Measurements from ENCODE around the gene KIT. TPM values are rescaled to one million over a fixed set of nuclear protein-coding genes. Genes with fewer than 3 reads are reported as not detected.

Gene KIT
- total and polyA plus RNA-seq, 2 donors, result 11.7 to 26.2 TPM

GRCh38 chr4:54696649-54697048 is 38.9 kb downstream of the KIT start:
- Histone ChIP-seq H3K4me1 (ENCODE audit: insufficient read depth) (no peaks in the 10 kb centered on the region), H3K4me3 (ENCODE audit: low read depth, low read length) (no peak overlapping the region), H3K36me3 (ENCODE audit: insufficient read depth) (peaks cover 3% of the 10 kb centered on the region), H3K27ac (ENCODE audit: low read depth) (no peak overlapping the region)
- no peak for DNase-seq (ENCODE audit: extremely low spot score)
- WGBS, result 91% methylated on average over 5 of the region's 5 CpGs

GRCh38 chr4:54700986-54701385 is 43.2 kb downstream of the KIT start:
- H3K4me1 ChIP-seq (ENCODE audit: insufficient read depth), result no peaks in the 10 kb centered on the region
- peaks cover 6% of the 10 kb centered on the region for H3K36me3 ChIP-seq (ENCODE audit: insufficient read depth)
- no peak for DNase-seq (ENCODE audit: extremely low spot score)
- H3K4me3 ChIP-seq (ENCODE audit: low read depth, low read length), result no peak overlapping the region
- 20% methylated on average over 2 of the region's 2 CpGs for WGBS
- H3K27ac ChIP-seq (ENCODE audit: low read depth), result no peak overlapping the region

DNA sequence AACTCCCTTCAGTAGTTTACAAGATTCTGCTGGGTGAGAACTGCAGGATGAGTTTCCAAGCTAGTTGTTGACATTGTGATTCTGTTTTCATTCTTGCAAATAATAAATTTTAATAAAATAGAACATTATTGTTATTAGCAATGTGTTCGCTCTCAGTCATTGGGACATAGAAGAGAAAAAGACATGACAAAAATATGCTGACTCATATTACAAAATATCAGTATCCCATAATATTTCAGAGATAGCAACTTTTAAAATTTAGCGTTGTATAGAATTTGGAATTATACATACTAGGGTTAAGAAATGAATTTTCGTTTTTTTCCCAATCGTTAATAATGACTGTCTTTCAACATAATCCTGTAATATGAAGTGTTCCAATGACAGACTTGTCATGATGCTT is 45.4 kb downstream of the KIT start:
- Histone ChIP-seq H3K27ac (ENCODE audit: low read depth) (no peak overlapping the region), H3K4me1 (ENCODE audit: insufficient read depth) (no peaks in the 10 kb centered on the region), H3K4me3 (ENCODE audit: low read depth, low read length) (no peak overlapping the region), H3K36me3 (ENCODE audit: insufficient read depth) (peaks cover 3% of the 10 kb centered on the region)
- 88% methylated on average over 4 of the region's 4 CpGs for WGBS
- DNase-seq (ENCODE audit: extremely low spot score), result no peak

- 89% methylated on average over 3 of the region's 3 CpGs for WGBS
- Histone ChIP-seq H3K36me3 (ENCODE audit: insufficient read depth) (peaks cover 3% of the 10 kb centered on the region), H3K27ac (ENCODE audit: low read depth) (no peak overlapping the region), H3K4me3 (ENCODE audit: low read depth, low read length) (no peak overlapping the region), H3K4me1 (ENCODE audit: insufficient read depth) (no peaks in the 10 kb centered on the region)
- no peak for DNase-seq (ENCODE audit: extremely low spot score)
Measured at GRCh38 chr4:54707406-54707805, 49.6 kb downstream of the KIT start.

DNA sequence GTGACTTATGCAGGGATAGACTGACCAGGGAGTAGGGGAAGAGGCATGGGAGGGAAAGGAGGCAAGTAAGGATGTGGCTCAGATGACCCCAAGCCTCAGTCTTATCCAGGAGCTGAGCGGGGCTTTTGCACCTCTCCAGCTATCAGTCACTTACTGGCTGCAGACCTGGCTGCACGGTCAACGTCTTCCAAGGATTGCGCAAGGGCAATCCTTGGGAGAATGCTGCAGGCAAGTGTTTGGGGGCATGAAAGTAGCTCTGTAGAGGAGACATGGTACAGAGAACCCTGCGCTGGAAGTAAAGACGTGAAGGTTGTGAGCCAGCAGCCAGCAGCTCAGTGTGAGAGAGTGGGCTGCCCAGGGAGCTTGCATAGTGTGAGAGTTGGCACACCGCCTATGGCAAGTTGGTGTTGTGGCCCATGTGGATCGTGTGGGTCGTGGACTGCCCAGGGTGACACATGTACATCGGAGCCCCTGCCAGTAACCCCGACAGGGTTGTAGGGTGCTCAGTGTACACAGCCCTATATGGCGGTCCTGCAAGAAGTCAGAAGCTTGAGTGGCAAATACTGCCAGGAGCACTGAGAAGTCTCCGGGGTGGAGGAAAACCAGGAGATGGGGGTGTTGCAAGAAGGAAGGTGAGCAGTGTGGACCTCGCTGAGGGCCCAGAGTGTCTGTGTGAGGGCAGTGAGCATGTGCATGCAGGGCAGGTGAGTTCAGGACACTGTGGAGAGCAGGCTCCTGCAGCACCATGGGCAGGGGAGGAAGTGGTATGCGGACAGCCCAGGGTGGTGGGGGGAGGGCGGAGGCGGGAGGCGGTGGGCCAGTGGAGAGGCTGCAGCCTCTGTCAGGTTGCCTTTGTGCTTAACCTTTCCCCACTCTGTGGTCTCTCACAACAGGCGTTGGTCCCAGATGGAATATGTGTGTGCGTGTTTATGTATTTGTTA is 50.9 kb downstream of the KIT start:
- Histone ChIP-seq H3K36me3 (ENCODE audit: insufficient read depth) (peaks cover 3% of the 10 kb centered on the region), H3K27ac (ENCODE audit: low read depth) (no peak overlapping the region), H3K4me1 (ENCODE audit: insufficient read depth) (no peaks in the 10 kb centered on the region)

GRCh38 chr4:54709400-54709799 is 51.6 kb downstream of the KIT start:
- no peak for DNase-seq (ENCODE audit: extremely low spot score)
- H3K36me3 ChIP-seq (ENCODE audit: insufficient read depth), result no peaks in the 10 kb centered on the region
- no peaks in the 10 kb centered on the region for H3K4me1 ChIP-seq (ENCODE audit: insufficient read depth)
- WGBS, result 41% methylated on average over 8 of the region's 8 CpGs
- no peak overlapping the region for H3K4me3 ChIP-seq (ENCODE audit: low read depth, low read length)
- H3K27ac ChIP-seq (ENCODE audit: low read depth), result no peak overlapping the region

More for the DNA sequence above, 50.9 kb downstream of the KIT start:
- DNase-seq (ENCODE audit: extremely low spot score), result no peak
- no peak overlapping the region for H3K4me3 ChIP-seq (ENCODE audit: low read depth, low read length)
- 83% methylated on average over 20 of the region's 20 CpGs for WGBS

DNA sequence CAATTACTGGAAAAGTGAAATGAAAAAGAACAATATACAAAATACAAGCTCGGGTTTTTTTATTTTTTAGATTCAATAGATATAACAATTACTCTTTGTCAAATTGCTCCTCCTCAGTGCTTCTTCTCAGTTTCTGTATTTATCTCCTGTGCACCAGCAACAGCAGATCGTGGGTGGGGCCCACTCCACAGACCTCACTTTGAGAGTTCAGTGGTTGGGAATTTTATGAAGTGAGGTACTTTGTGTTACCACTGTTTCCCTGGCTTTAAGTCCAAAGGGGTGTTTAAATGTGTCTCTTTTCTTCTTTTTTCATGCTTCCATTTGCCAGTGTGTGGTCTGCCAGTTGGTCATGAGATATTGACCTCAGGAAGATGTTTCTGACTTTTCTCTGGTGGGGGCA is 54.4 kb downstream of the KIT start:
- H3K4me3 ChIP-seq (ENCODE audit: low read depth, low read length), result no peak overlapping the region
- H3K27ac ChIP-seq (ENCODE audit: low read depth), result no peak overlapping the region
- H3K36me3 ChIP-seq (ENCODE audit: insufficient read depth), result no peaks in the 10 kb centered on the region
- WGBS, result 72% methylated on average over 2 of the region's 2 CpGs
- H3K4me1 ChIP-seq (ENCODE audit: insufficient read depth), result no peaks in the 10 kb centered on the region
- DNase-seq (ENCODE audit: extremely low spot score), result no peak

- no peak overlapping the region for H3K27ac ChIP-seq (ENCODE audit: low read depth)
- no peaks in the 10 kb centered on the region for H3K4me1 ChIP-seq (ENCODE audit: insufficient read depth)
- no peak for DNase-seq (ENCODE audit: extremely low spot score)
- no peak overlapping the region for H3K4me3 ChIP-seq (ENCODE audit: low read depth, low read length)
- 36% methylated on average over 8 of the region's 8 CpGs for WGBS
- H3K36me3 ChIP-seq (ENCODE audit: insufficient read depth), result no peaks in the 10 kb centered on the region
Measured at GRCh38 chr4:54714631-54715030, 56.9 kb downstream of the KIT start.

DNA sequence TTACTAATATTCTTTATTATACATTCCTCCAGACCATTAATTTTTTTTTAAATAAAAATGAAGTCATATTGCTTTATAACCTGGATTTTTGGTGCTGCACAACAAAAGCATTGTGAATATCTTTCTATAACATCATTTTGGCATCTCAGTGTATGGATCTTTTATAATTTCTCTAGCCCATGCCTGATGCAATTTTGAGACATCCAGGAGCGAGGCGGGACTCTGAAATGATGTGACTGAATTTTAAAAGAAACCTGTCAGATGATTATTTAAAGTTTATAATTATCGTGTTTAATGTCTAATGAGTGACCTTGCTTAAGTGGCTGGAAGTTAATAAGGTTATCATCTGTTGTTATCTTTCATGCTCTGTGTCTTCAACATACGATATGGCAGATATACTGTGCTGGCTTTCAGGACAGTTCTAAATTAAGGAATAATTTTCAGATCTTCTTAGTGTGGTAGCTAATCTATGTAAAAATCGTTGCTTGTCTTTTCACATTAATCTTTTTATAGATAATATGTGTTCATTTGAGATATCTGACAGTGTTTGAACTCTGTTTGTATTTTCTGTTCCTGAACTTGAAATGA is 58.8 kb downstream of the KIT start:
- H3K4me3 ChIP-seq (ENCODE audit: low read depth, low read length), result no peak overlapping the region
- whole genome bisulfite sequencing, result 74% methylated on average over 5 of the region's 5 CpGs
- H3K27ac ChIP-seq (ENCODE audit: low read depth), result no peak overlapping the region
- no peak for DNase-seq (ENCODE audit: extremely low spot score)
- H3K36me3 ChIP-seq (ENCODE audit: insufficient read depth), result no peaks in the 10 kb centered on the region
- H3K4me1 ChIP-seq (ENCODE audit: insufficient read depth), result no peaks in the 10 kb centered on the region

DNA sequence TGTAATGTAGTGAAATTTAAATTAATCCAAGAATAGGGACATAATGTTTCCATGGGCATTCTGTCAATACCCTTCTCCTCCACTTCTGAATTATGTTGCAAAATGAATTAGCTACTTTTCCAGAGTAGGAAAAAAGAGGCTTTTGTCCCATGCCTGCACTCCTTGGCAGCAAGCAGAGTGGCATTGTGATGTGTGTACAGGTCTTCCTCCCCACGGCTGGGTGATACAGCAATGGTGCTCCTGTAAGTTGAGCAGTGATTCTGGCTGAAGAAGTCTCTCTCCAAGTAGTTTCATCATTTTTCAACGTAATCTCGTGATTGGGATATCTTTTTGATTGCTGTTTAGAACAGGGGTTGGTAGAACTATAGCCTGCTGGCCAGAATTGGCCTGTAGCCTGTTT is 59.9 kb downstream of the KIT start:
- WGBS, result 82% methylated on average over 3 of the region's 3 CpGs
- H3K27ac ChIP-seq (ENCODE audit: low read depth), result no peak overlapping the region
- no peaks in the 10 kb centered on the region for H3K4me1 ChIP-seq (ENCODE audit: insufficient read depth)
- H3K4me3 ChIP-seq (ENCODE audit: low read depth, low read length), result no peak overlapping the region
- H3K36me3 ChIP-seq (ENCODE audit: insufficient read depth), result no peaks in the 10 kb centered on the region
- DNase-seq (ENCODE audit: extremely low spot score), result no peak

GRCh38 chr4:54719378-54719777 is 61.6 kb downstream of the KIT start:
- Histone ChIP-seq H3K4me1 (ENCODE audit: insufficient read depth) (no peaks in the 10 kb centered on the region), H3K36me3 (ENCODE audit: insufficient read depth) (no peaks in the 10 kb centered on the region)
- WGBS, result 58% methylated on average over 3 of the region's 3 CpGs

DNA sequence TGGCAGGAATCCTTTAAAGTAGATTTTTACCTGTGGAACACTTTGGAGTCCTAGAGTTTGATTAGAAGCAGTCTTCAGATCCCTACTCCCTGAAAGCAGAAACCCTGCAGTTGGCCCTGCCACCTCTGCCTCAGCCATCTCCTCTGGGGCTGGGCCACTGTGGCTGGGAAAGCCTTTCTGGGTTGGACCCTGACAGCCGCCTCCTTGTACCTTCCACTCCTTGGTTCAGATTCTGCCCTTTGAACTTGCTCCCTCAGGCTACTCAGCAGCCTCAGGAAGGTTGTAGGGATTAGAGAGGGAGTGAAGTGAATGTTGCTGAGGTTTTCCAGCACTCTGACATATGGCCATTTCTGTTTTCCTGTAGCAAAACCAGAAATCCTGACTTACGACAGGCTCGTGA is 65.5 kb downstream of the KIT start:
- H3K36me3 ChIP-seq (ENCODE audit: insufficient read depth), result no peaks in the 10 kb centered on the region
- H3K4me3 ChIP-seq (ENCODE audit: low read depth, low read length), result no peak overlapping the region
- DNase-seq (ENCODE audit: extremely low spot score), result no peak
- H3K27ac ChIP-seq (ENCODE audit: low read depth), result no peak overlapping the region
- H3K4me1 ChIP-seq (ENCODE audit: insufficient read depth), result no peaks in the 10 kb centered on the region
- 78% methylated on average over 3 of the region's 3 CpGs for WGBS

More at GRCh38 chr4:54719378-54719777, 61.6 kb downstream of the KIT start:
- H3K4me3 ChIP-seq (ENCODE audit: low read depth, low read length), result no peak overlapping the region
- H3K27ac ChIP-seq (ENCODE audit: low read depth), result no peak overlapping the region
- no peak for DNase-seq (ENCODE audit: extremely low spot score)

- 90% methylated on average over 3 of the region's 3 CpGs for WGBS
- Histone ChIP-seq H3K4me1 (ENCODE audit: insufficient read depth) (no peaks in the 10 kb centered on the region), H3K36me3 (ENCODE audit: insufficient read depth) (peaks cover 3% of the 10 kb centered on the region), H3K4me3 (ENCODE audit: low read depth, low read length) (no peak overlapping the region), H3K27ac (ENCODE audit: low read depth) (no peak overlapping the region)
- no peak for DNase-seq (ENCODE audit: extremely low spot score)
Measured at GRCh38 chr4:54723820-54724219, 66.1 kb downstream of the KIT start.

DNA sequence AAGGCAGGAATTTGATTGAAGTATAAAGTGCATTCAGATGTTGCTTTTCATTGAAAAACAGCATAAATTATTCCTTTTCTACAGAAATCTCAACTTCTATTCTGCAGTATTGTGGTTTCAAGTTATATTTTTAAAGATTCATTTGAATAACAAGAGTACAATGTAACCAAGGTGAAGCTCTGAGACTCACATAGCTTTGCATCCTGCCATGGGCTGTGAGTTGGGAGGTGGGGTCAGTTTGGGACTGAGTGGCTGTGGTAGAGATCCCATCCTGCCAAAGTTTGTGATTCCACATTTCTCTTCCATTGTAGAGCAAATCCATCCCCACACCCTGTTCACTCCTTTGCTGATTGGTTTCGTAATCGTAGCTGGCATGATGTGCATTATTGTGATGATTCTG is 69.2 kb downstream of the KIT start:
- no peak overlapping the region for H3K4me3 ChIP-seq (ENCODE audit: low read depth, low read length)
- H3K36me3 ChIP-seq (ENCODE audit: insufficient read depth), result peaks cover 3% of the 10 kb centered on the region
- DNase-seq (ENCODE audit: extremely low spot score), result no peak
- H3K27ac ChIP-seq (ENCODE audit: low read depth), result no peak overlapping the region
- no peaks in the 10 kb centered on the region for H3K4me1 ChIP-seq (ENCODE audit: insufficient read depth)
- 95% methylated on average over 2 of the region's 2 CpGs for WGBS
